ENCODE data around the gene ATP2B1.

GRCh38 chr12:89748791-89749190, 40.2 kb upstream of the ATP2B1 start:
- TF ChIP-seq CTCF (IDR thresholded peaks at IDR 0.05) (no peak), POLR2A (IDR thresholded peaks at IDR 0.05) (no peak)

Measured in uterus (tissue), 2 donors.